ENCODE measurements around the gene FBXO33. TPM values are rescaled to one million over a fixed set of nuclear protein-coding genes. Genes with fewer than 3 reads are reported as not detected.

Gene FBXO33
- total and polyA plus RNA-seq, 2 of the 8 experiments (the other 6 are each of a cell fraction or from before 2014, with no cell fraction given) = 4.7 to 11.5 TPM

DNA sequence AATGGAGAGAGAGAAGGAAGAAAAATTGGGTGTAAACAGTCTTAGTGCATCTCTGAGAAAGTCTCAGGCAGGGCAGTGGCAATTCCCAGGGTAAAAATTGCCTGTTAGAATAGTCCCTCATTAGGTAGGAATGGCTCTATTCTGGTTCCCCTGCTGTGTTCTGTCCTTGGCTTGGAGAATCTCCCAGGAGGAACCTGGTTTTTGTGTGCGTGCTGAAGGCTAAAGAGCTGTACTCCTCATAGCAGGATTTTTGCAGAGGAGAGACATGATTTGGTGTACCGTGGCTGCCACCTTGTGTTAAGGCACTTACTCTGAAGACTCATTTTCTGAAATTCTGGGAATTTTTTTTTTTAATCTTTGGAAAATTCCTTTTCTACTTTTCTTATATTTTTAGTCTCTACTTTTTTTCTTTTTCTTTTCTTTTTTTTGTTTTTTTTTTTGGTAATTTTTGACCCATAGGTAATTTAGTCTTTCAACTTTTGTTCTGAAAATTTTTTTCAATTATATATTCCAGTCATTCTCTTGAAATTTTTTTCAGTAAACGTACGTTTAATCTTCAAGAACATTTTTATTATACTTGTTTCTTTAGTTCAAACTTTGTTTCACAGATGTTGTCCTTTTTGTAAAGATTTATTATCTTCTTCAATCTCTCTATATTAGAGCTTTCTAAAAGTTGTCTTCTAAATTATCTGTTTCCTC, 63.8 kb downstream of the FBXO33 start:
- Histone ChIP-seq H3K4ac (replicated peaks; ENCODE audit: insufficient read length, low read depth, low read length) (no peak overlapping the region), H3K27ac (ENCODE audit: low read depth, low read length) (no peak overlapping the region), H4K5ac (ENCODE audit: insufficient read length, low read depth, low read length) (no peak overlapping the region), H3K23ac (ENCODE audit: insufficient read length) (no peak overlapping the region), H2BK5ac (ENCODE audit: low read depth, low read length) (no peak overlapping the region), H3K23me2 (ENCODE audit: low read depth, low read length) (no peaks in the 10 kb centered on the region), H2BK20ac (ENCODE audit: low read length) (no peak overlapping the region), H2AK5ac (ENCODE audit: low read depth, low read length) (no peak overlapping the region), H2BK12ac (ENCODE audit: low read depth, low read length) (no peak overlapping the region), H2AFZ (ENCODE audit: low read length) (no peak overlapping the region), H3K18ac (ENCODE audit: extremely low read depth, low read length) (no peak overlapping the region), H4K20me1 (replicated peaks in 1 of 2; ENCODE audit: control insufficient read depth in 1 of 2, insufficient read depth in 2 of 2, low read length in 2 of 2) (no peaks in the 10 kb centered on the region), H3K27me3 (replicated peaks in 1 of 4; ENCODE audit: control insufficient read depth in 3 of 4, extremely low read depth in 1 of 4, insufficient read depth in 3 of 4, low read length in 3 of 4) (no peaks in the 10 kb centered on the region), H2BK15ac (ENCODE audit: low read length) (no peak overlapping the region), H3K4me2 (ENCODE audit: insufficient read depth in 1 of 2, low read depth in 2 of 2, low read length in 2 of 2) (no peak overlapping the region), H2BK120ac (replicated peaks; ENCODE audit: low read depth, low read length) (no peak overlapping the region), H4K8ac (ENCODE audit: extremely low read depth, insufficient read depth, low read length) (no peak overlapping the region), H4K91ac (replicated peaks; ENCODE audit: insufficient read length, low read length) (no peak overlapping the region), H3K79me2 (ENCODE audit: control insufficient read depth in 1 of 2, insufficient read depth in 2 of 2, low read length in 2 of 2) (no peaks in the 10 kb centered on the region), H3K36me3 (ENCODE audit: control insufficient read depth in 2 of 4, insufficient read depth in 4 of 4, low read length in 3 of 4) (no peaks in the 10 kb centered on the region), H3K9me3 (ENCODE audit: insufficient read depth in 2 of 2, low read depth in 1 of 2, low read length in 1 of 2) (no peaks in the 10 kb centered on the region), H3K79me1 (ENCODE audit: low read depth, low read length) (no peaks in the 10 kb centered on the region), H3K9ac (replicated peaks in 1 of 4; ENCODE audit: extremely low read depth in 1 of 4, low read depth in 3 of 4, low read length in 3 of 4) (no peak overlapping the region), H3K14ac (ENCODE audit: insufficient read length) (no peak overlapping the region), H3K4me3 (ENCODE audit: extremely low read depth in 1 of 4, insufficient read depth in 2 of 4, low read depth in 3 of 4, low read length in 4 of 4) (no peak overlapping the region), H3K56ac (replicated peaks; ENCODE audit: insufficient read length, low read depth, low read length) (no peak overlapping the region), H3K4me1 (replicated peaks in 1 of 4; ENCODE audit: control insufficient read depth in 3 of 4, insufficient read depth in 4 of 4, low read length in 3 of 4) (peaks cover 8 to 10% (median 9%) of the 10 kb centered on the region in 4 experiments)
- peak; percentile 47 to 63 for DNase-seq (ENCODE audit: low read depth in 1 of 2, low spot score in 2 of 2)
- 38% methylated on average over 4 of the region's 4 CpGs; no CpG with 5 or more reads in 1 of the 2 experiments for WGBS, 2 experiments (ENCODE audit: extremely low coverage in 1 of 2, insufficient coverage in 1 of 2, insufficient read length in 1 of 2, insufficient replicate concordance in 2 of 2, low coverage in 1 of 2, low lambda C conversion rate in 2 of 2, missing lambda C conversion rate in 1 of 2)
- FAIRE-seq = peak; percentile 87
- POLR2A ChIA-PET (ENCODE audit: partially characterized antibody) = interaction anchor here (0.6 to 1.0 kb wide), 4 partner anchors 180 to 264 kb away, joined by 3 to 7 read pairs (median 3); partner anchors contain the start of gene GEMIN2
- CTCF ChIA-PET (ENCODE audit: partially characterized antibody) = interaction anchor here (0.6 to 2.5 kb wide), 8 partner anchors 46 to 220 kb away, joined by 3 to 12 read pairs (median 4); no protein-coding TSS in a partner anchor
- no peak for TF ChIP-seq SP4 (IDR thresholded peaks at IDR 0.05; ENCODE audit: low read length)
- no peak for TF ChIP-seq RXRA (IDR thresholded peaks at IDR 0.05; ENCODE audit: insufficient read depth, low read depth, low read length)
- no peak for TF ChIP-seq YY1 (IDR thresholded peaks at IDR 0.05; ENCODE audit: low read depth, low read length)
- no peak for TF ChIP-seq CEBPB (IDR thresholded peaks at IDR 0.05; ENCODE audit: low read depth, low read length)
- TF ChIP-seq RFX5 (IDR thresholded peaks at IDR 0.05; ENCODE audit: borderline replicate concordance, low read depth, low read length) = no peak
- no peak for TF ChIP-seq ZNF274 (IDR thresholded peaks at IDR 0.05; ENCODE audit: borderline replicate concordance, extremely low read depth, low read length)
- TF ChIP-seq, protein P1, sequence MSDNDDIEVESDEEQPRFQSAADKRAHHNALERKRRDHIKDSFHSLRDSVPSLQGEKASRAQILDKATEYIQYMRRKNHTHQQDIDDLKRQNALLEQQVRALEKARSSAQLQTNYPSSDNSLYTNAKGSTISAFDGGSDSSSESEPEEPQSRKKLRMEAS (IDR thresholded peaks at IDR 0.05) = no peak
- no peak for TF ChIP-seq KDM1A (IDR thresholded peaks at IDR 0.05; ENCODE audit: borderline replicate concordance, low read length)
- TF ChIP-seq, protein P2, sequence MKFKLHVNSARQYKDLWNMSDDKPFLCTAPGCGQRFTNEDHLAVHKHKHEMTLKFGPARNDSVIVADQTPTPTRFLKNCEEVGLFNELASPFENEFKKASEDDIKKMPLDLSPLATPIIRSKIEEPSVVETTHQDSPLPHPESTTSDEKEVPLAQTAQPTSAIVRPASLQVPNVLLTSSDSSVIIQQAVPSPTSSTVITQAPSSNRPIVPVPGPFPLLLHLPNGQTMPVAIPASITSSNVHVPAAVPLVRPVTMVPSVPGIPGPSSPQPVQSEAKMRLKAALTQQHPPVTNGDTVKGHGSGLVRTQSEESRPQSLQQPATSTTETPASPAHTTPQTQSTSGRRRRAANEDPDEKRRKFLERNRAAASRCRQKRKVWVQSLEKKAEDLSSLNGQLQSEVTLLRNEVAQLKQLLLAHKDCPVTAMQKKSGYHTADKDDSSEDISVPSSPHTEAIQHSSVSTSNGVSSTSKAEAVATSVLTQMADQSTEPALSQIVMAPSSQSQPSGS (IDR thresholded peaks at IDR 0.05; ENCODE audit: low read length) = no peak
- no peak for TF ChIP-seq EGR1 (IDR thresholded peaks at IDR 0.05; ENCODE audit: borderline replicate concordance, low read depth, low read length)
- TF ChIP-seq TBP (IDR thresholded peaks at IDR 0.05; ENCODE audit: low read depth, low read length) = no peak
- TF ChIP-seq BACH1 (IDR thresholded peaks at IDR 0.05; ENCODE audit: low read length) = no peak

All from H1 (cell line).